ENCODE measurements around the gene SLIT1.

DNA sequence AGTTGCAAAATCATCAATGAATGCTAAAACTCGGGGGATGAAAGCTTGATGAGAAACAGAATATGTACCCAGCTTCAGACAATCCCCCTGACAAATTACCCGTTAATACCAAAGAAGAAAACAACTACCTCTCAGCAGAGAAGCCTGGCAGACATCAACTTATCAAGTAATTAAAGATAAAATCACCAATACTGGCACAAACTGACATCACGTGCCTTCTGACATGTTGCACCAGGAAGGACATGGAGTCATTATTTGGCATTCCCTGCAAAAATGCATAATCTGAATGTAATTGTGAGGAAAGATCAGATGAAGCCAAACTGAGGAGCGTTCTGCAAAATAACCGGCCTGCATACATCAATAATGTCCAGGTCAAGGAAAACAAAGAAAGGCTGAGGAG lies 7.7 kb downstream of the SLIT1 start:
- TF ChIP-seq, protein P1, sequence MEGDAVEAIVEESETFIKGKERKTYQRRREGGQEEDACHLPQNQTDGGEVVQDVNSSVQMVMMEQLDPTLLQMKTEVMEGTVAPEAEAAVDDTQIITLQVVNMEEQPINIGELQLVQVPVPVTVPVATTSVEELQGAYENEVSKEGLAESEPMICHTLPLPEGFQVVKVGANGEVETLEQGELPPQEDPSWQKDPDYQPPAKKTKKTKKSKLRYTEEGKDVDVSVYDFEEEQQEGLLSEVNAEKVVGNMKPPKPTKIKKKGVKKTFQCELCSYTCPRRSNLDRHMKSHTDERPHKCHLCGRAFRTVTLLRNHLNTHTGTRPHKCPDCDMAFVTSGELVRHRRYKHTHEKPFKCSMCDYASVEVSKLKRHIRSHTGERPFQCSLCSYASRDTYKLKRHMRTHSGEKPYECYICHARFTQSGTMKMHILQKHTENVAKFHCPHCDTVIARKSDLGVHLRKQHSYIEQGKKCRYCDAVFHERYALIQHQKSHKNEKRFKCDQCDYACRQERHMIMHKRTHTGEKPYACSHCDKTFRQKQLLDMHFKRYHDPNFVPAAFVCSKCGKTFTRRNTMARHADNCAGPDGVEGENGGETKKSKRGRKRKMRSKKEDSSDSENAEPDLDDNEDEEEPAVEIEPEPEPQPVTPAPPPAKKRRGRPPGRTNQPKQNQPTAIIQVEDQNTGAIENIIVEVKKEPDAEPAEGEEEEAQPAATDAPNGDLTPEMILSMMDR (IDR thresholded peaks at IDR 0.05; ENCODE audit: low read length): no peak
- TF ChIP-seq EZH2 (IDR thresholded peaks at IDR 0.05; ENCODE audit: borderline replicate concordance, low read length): no peak
